COR-L47 (cell line): ENCODE results near the gene ADARB1.

Experiments used
- DNase-seq: peaks from one replicate; lab custom pipeline; 2025; lab: John Stamatoyannopoulos, UW

ADARB1 gene

GRCh38 chr21:45095505-45095904, 21.1 kb downstream of the ADARB1 start:
- DNase-seq = no peak

- no peak for DNase-seq
Measured at GRCh38 chr21:45096217-45096616, 21.8 kb downstream of the ADARB1 start.

GRCh38 chr21:45097827-45098387, 23.5 kb downstream of the ADARB1 start:
- no peak for DNase-seq

GRCh38 chr21:45098867-45099266, 24.5 kb downstream of the ADARB1 start:
- no peak for DNase-seq

- DNase-seq = no peak
Measured at GRCh38 chr21:45099571-45099970, 25.2 kb downstream of the ADARB1 start.

- DNase-seq = no peak
Measured at GRCh38 chr21:45100866-45101265, 26.5 kb downstream of the ADARB1 start.

- no peak for DNase-seq
Measured at GRCh38 chr21:45102391-45102932, 28.1 kb downstream of the ADARB1 start.

GRCh38 chr21:45103971-45104520, 29.7 kb downstream of the ADARB1 start:
- no peak for DNase-seq

- peak; percentile 20 for DNase-seq
Measured at GRCh38 chr21:45104560-45104959, 30.2 kb downstream of the ADARB1 start.

GRCh38 chr21:45105906-45106485, 31.6 kb downstream of the ADARB1 start:
- no peak for DNase-seq

GRCh38 chr21:45108034-45108790, 33.8 kb downstream of the ADARB1 start:
- no peak for DNase-seq

GRCh38 chr21:45108808-45109781, 34.7 kb downstream of the ADARB1 start:
- no peak for DNase-seq

GRCh38 chr21:45109831-45110492, 35.6 kb downstream of the ADARB1 start:
- no peak for DNase-seq

GRCh38 chr21:45110873-45111624, 36.7 kb downstream of the ADARB1 start:
- DNase-seq = no peak

- no peak for DNase-seq
Measured at GRCh38 chr21:45111703-45112102, 37.3 kb downstream of the ADARB1 start.

GRCh38 chr21:45112371-45112770, 38.0 kb downstream of the ADARB1 start:
- no peak for DNase-seq

- no peak for DNase-seq
Measured at GRCh38 chr21:45113543-45113942, 39.2 kb downstream of the ADARB1 start.

GRCh38 chr21:45114072-45114471, 39.7 kb downstream of the ADARB1 start:
- no peak for DNase-seq

GRCh38 chr21:45114475-45114874, 40.1 kb downstream of the ADARB1 start:
- DNase-seq = no peak

GRCh38 chr21:45115141-45115540, 40.8 kb downstream of the ADARB1 start:
- DNase-seq = no peak
